H1 (cell line): Measurements from ENCODE around the gene ITGA8.

ENCODE experiments used
- CTCF ChIP-seq, 3 experiments: IDR thresholded peaks; 1 replicate in 2 of 3; 2 replicates in 1 of 3; pipeline versions ENCODE4 v1.5.1 to v1.6.1; 2011; ENCODE audit warnings: low read length in 3 of 3, mild to moderate bottlenecking in 3 of 3, inconsistent platforms in 2 of 3, low read depth in 1 of 3, moderate library complexity in 1 of 3; ENCODE audit not compliant: insufficient read depth in 1 of 3; ENCODE audit errors: control extremely low read depth in 1 of 3
- EZH2 ChIP-seq: fragments of 200-600 bp; sonication (generic); IDR thresholded peaks from 2 replicates; pipeline ENCODE4 v1.7.1; 2012; ENCODE audit warnings: low read depth, mild to moderate bottlenecking, moderate library complexity, low read length, inconsistent platforms; ENCODE audit not compliant: severe bottlenecking
- GABPA ChIP-seq: IDR thresholded peaks from 2 replicates; pipeline ENCODE4 v1.6.1; 2011; ENCODE audit warnings: mild to moderate bottlenecking, low read length, moderate library complexity, borderline replicate concordance; ENCODE audit not compliant: insufficient read depth
- KDM1A ChIP-seq: fragments of 200-600, 300-600 bp; sonication (generic); IDR thresholded peaks from 2 replicates; pipeline ENCODE4 v1.7.1; 2016; ENCODE audit warnings: mild to moderate bottlenecking, low read length, borderline replicate concordance
- MAFK ChIP-seq: IDR thresholded peaks from 2 replicates; pipeline ENCODE4 v1.6.1; 2012; ENCODE audit warnings: low read depth, mild to moderate bottlenecking, improper control_type of control experiment, low read length
- NRF1 ChIP-seq: IDR thresholded peaks from 2 replicates; pipeline ENCODE4 v1.6.1; 2011; ENCODE audit warnings: mild to moderate bottlenecking, low read depth, low read length, improper control_type of control experiment
- PHF8 ChIP-seq: fragments of 200-600 bp; sonication (generic); conservative IDR thresholded peaks from 2 replicates; pipeline ENCODE4 v1.7.1; 2012; ENCODE audit warnings: low read depth, mild to moderate bottlenecking, inconsistent platforms, low read length, moderate library complexity
- POLR2A ChIP-seq, 2 experiments: IDR thresholded peaks; 1 replicate in 1 of 2; 2 replicates in 1 of 2; pipeline ENCODE4 v1.6.1; 2011; ENCODE audit warnings: low read depth in 2 of 2, low read length in 2 of 2, mild to moderate bottlenecking in 2 of 2; ENCODE audit errors: control extremely low read depth in 1 of 2
- RNF2 ChIP-seq: fragments of 200-900, 300-1000 bp; sonication (generic); IDR thresholded peaks from 2 replicates; pipeline ENCODE4 v1.7.1; 2016; ENCODE audit warnings: borderline replicate concordance, low read depth, mild to moderate bottlenecking, antibody characterized with exemption, low read length; ENCODE audit not compliant: poor library complexity, severe bottlenecking; ENCODE audit errors: missing control alignments

DNA sequence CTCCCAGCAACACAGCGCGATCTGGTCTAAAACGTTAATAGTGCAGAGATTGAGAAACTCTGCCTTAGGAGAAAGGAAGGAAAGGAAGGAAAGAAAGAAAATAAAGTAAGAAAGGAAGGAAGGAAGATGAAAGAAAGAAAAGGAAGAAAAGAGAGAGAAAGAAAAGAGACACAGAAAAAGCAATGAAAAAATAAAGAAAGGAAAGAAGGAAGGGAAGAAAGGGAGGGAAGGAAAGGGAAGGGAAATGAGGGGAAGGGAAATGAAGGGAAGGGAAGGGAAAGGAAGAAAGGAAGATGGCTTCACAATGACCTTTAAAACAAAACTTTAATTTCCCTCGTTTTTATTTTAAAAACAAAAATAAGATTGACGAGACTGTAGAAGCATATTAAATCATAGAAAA is 173.1 kb downstream of the ITGA8 start:
- no peak for TF ChIP-seq MAFK
- TF ChIP-seq GABPA, result no peak
- no peak for TF ChIP-seq CTCF (IDR thresholded peaks at IDR 0.05; ENCODE audit: control extremely low read depth in 1 of 3, insufficient read depth in 1 of 3, low read depth in 1 of 3, low read length in 3 of 3)
- no peak for TF ChIP-seq NRF1
- no peak for TF ChIP-seq RNF2
- TF ChIP-seq POLR2A (IDR thresholded peaks at IDR 0.05; ENCODE audit: control extremely low read depth in 1 of 2, low read depth in 2 of 2, low read length in 2 of 2), result no peak
- no peak for TF ChIP-seq KDM1A
- no peak for TF ChIP-seq EZH2
- no peak for TF ChIP-seq PHF8
